Caco-2 (cell line): ENCODE measurements around the gene KRT15. TPM values are rescaled to one million over a fixed set of nuclear protein-coding genes. Genes with fewer than 3 reads are reported as not detected.
A peak's percentile ranks its signal among the peaks of the same experiment; 100 is the strongest.

Experiments used
- Bru-seq: library from RNA; stranded (reverse); fragments of 400-500 nt; gene quantifications from one replicate; lab custom pipeline; 2021; lab: Mats Ljungman, UMichigan
- BruChase-seq, 2 experiments: library from RNA; stranded (reverse); fragments of 400-500 nt; gene quantifications; one replicate each; lab custom pipeline; 2021; lab: Mats Ljungman, UMichigan
- BruUV-seq: library from RNA; stranded (reverse); fragments of 400-500 nt; replicated peaks from 2 replicates; lab custom pipeline; 2021; lab: Mats Ljungman, UMichigan
- CTCF ChIA-PET: fragments of 300-600 bp; sonication (Branson Sonifier 250); formaldehyde crosslinking; loops from one replicate; lab custom pipeline; 2022; ENCODE audit warnings: antibody characterized with exemption; lab: Charles Lee
- POLR2A ChIA-PET: fragments of 300-600 bp; sonication (Branson Sonifier 250); formaldehyde crosslinking; loops from one replicate; lab custom pipeline; 2022; ENCODE audit warnings: antibody characterized with exemption; lab: Charles Lee
- DNase-seq, 2 experiments: peaks; one replicate each; pipeline versions ENCODE4 v3.0.0 to v3.0.0-alpha.2; 2020 to 2022
- H3K27me3 ChIP-seq: replicated peaks from 2 replicates; pipeline ENCODE4 v1.6.0; 2011; ENCODE audit warnings: low read length; ENCODE audit not compliant: control insufficient read depth, insufficient read depth
- H3K36me3 ChIP-seq: 2 replicates; pipeline ENCODE4 v1.5.1; 2011; ENCODE audit warnings: low read length; ENCODE audit not compliant: control insufficient read depth, insufficient read depth
- H3K4me1 ChIP-seq: fragments of 250-450 bp; sonication (Bioruptor Pico); 2 replicates; pipeline ENCODE4 v1.5.1; 2020; ENCODE audit warnings: mild to moderate bottlenecking
- H3K4me3 ChIP-seq: 2 replicates; pipeline ENCODE4 v1.5.1; 2011; ENCODE audit warnings: low read depth, mild to moderate bottlenecking, control low read depth, low read length
- H3K9me3 ChIP-seq: fragments of 250-450 bp; sonication (Bioruptor Pico); 2 replicates; pipeline ENCODE4 v1.5.1; 2020; ENCODE audit warnings: mild to moderate bottlenecking, moderate library complexity
- H3K27ac Mint-ChIP-seq: one replicate; pipeline ENCODE4 v1.8.0; 2022; ENCODE audit warnings: mixed read lengths; ENCODE audit not compliant: unreplicated experiment
- H3K27me3 Mint-ChIP-seq: one replicate; pipeline ENCODE4 v1.8.0; 2022; ENCODE audit warnings: mixed read lengths; ENCODE audit not compliant: insufficient read depth, unreplicated experiment
- H3K36me3 Mint-ChIP-seq: one replicate; pipeline ENCODE4 v1.8.0; 2022; ENCODE audit warnings: mild to moderate bottlenecking, mixed read lengths; ENCODE audit not compliant: insufficient read depth, unreplicated experiment
- H3K4me1 Mint-ChIP-seq: one replicate; pipeline ENCODE4 v1.8.0; 2022; ENCODE audit warnings: low read depth, mixed read lengths; ENCODE audit not compliant: unreplicated experiment
- H3K4me3 Mint-ChIP-seq: one replicate; pipeline ENCODE4 v1.8.0; 2022; ENCODE audit warnings: mild to moderate bottlenecking, moderate library complexity, mixed read lengths; ENCODE audit not compliant: unreplicated experiment
- H3K9me3 Mint-ChIP-seq: one replicate; pipeline ENCODE4 v1.8.0; 2022; ENCODE audit warnings: mixed read lengths; ENCODE audit not compliant: unreplicated experiment
- intact Hi-C: fragments of 100-400 bp; cut with micrococcal nuclease; formaldehyde crosslinking; loops from one replicate; pipeline ENCODE4 v1.10.0; 2022; ENCODE audit not compliant: unreplicated experiment
- long read RNA-seq: library from polyadenylated mRNA; stranded (forward); transcript quantifications from one replicate; pipeline ENCODE4 v2.0.0, GENCODE V29; 2022
- total RNA-seq: library from RNA; stranded (reverse); gene quantifications from 2 replicates; pipeline ENCODE4 v1.2.3, GENCODE V29; 2022
- TF ChIP-seq, protein P1 (sequence below), 2 experiments: fragments of 200-600 bp in 1 of 2; IDR thresholded peaks; 1 replicate in 1 of 2; 2 replicates in 1 of 2; pipeline versions ENCODE4 v1.5.1 to v1.8.0; 2011 to 2022; ENCODE audit warnings: antibody characterized with exemption in 1 of 2, control low read depth in 1 of 2, inconsistent platforms in 1 of 2, low read depth in 1 of 2, low read length in 1 of 2, mild to moderate bottlenecking in 1 of 2, moderate library complexity in 1 of 2; ENCODE audit not compliant: insufficient read depth in 1 of 2, severe bottlenecking in 1 of 2, unreplicated experiment in 1 of 2

The KRT15 gene
- total RNA-seq, result 5.3 and 10.5 TPM in 2 replicates
- percentile 49 among the genes with signal in this experiment for Bru-seq, nascent RNA
- percentile 47 among the genes with signal in this experiment for BruChase-seq, experiment 1, labeled RNA remaining after a 2-hour chase
- percentile 53 among the genes with signal in this experiment for BruChase-seq, experiment 2, labeled RNA remaining after a 6-hour chase
- long read RNA-seq, partial matches to known transcripts, result 2 of 9 reads
- long read RNA-seq, other reads (novel, unspliced or antisense), result 7 of 9 reads

DNA sequence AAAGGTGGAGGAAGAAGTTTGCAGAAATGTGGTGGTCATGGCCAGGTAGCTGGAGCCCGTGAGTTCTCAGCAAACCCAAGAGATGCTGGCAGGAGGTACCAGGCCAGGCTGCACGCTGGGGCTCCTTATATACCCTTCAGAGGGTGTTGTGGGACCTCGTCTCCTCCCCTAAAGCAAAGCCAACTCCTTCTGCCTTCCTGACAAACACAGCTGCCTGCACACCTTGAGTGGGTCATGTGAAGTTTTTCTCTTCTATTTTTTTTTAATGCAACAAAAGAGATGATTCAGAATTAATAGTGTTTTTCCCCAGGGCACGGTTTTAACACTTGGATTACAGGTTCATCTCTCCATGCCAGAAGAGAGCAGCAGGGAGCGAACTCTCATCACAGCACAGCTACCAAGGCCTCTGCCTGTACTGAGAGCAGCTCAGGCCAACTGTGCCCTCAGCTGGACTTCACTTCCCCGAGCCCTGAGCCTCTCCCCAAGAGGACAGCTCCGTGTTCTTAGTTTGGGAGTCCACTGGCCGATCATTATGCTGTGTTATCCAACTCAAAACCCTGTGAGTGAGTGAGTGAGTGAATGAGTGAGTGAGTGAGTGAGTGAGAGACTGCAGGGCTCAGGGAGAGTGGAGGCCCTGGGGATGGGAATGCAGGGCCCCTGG is at the start of gene KRT15:
Gene KRT15 (minus strand): TSS at position 102 of the 661 bp plus-strand sequence. CDS start 63 bp downstream, at position 39.
- TF ChIP-seq, protein P1, sequence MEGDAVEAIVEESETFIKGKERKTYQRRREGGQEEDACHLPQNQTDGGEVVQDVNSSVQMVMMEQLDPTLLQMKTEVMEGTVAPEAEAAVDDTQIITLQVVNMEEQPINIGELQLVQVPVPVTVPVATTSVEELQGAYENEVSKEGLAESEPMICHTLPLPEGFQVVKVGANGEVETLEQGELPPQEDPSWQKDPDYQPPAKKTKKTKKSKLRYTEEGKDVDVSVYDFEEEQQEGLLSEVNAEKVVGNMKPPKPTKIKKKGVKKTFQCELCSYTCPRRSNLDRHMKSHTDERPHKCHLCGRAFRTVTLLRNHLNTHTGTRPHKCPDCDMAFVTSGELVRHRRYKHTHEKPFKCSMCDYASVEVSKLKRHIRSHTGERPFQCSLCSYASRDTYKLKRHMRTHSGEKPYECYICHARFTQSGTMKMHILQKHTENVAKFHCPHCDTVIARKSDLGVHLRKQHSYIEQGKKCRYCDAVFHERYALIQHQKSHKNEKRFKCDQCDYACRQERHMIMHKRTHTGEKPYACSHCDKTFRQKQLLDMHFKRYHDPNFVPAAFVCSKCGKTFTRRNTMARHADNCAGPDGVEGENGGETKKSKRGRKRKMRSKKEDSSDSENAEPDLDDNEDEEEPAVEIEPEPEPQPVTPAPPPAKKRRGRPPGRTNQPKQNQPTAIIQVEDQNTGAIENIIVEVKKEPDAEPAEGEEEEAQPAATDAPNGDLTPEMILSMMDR (IDR thresholded peaks at IDR 0.05; ENCODE audit: insufficient read depth in 1 of 2, low read depth in 1 of 2, low read length in 1 of 2, severe bottlenecking in 1 of 2, unreplicated experiment in 1 of 2), result no peak
- peaks cover 1% of the 10 kb centered on the region for H3K36me3 ChIP-seq
- peak within 1 kb of the TSS; percentile 74 for H3K27ac Mint-ChIP-seq
- H3K4me3 ChIP-seq, result no peak within 1 kb of the TSS
- no TSS peak for BruUV-seq
- POLR2A ChIA-PET, result no interaction called here
- CTCF ChIA-PET, result interaction anchor here (1.0 to 1.1 kb wide), 2 partner anchors 30 to 147 kb away, joined by 3 to 6 read pairs; no protein-coding TSS in a partner anchor
- H3K4me1 Mint-ChIP-seq, result peaks cover 40% of the 10 kb centered on the region
- no peaks in the 10 kb centered on the region for H3K9me3 ChIP-seq
- intact Hi-C loops, result no loop called here
- H3K36me3 Mint-ChIP-seq, result peaks cover 51% of the 10 kb centered on the region
- H3K9me3 Mint-ChIP-seq, result no peaks in the 10 kb centered on the region
- no peak within 1 kb of the TSS for H3K4me3 Mint-ChIP-seq
- no peaks in the 10 kb centered on the region for H3K27me3 ChIP-seq
- peaks cover 50% of the 10 kb centered on the region for H3K4me1 ChIP-seq
- H3K27me3 Mint-ChIP-seq, result no peaks in the 10 kb centered on the region
- DNase-seq, result no peak

DNA sequence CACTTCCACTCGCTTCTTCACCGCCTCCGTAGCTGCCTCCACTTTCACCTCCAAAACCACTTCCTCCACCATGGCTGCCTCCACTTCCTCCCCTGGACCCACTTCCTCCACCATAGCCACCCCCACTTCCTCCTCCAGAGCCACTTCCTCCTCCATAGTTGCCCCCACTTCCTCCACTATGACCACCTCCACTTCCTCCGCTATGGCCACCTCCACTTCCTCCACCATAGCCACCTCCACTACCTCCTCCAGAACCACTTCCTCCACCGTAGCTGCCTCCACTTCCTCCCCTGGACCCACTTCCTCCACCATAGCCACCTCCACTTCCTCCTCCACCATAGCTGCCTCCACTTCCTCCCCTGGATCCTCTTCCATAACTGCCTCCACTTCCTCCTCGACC is 48.6 kb upstream of the KRT15 start:
- H3K36me3 Mint-ChIP-seq, result no peaks in the 10 kb centered on the region
- CTCF ChIA-PET, result interaction anchor here (1.0 kb wide), 1 partner anchor 32 kb away, joined by 3 read pairs; no protein-coding TSS in a partner anchor
- H3K9me3 Mint-ChIP-seq, result no peaks in the 10 kb centered on the region
- POLR2A ChIA-PET, result no interaction called here
- no peak overlapping the region for H3K4me3 Mint-ChIP-seq
- no TSS peak for BruUV-seq
- H3K27me3 Mint-ChIP-seq, result no peaks in the 10 kb centered on the region
- H3K27ac Mint-ChIP-seq, result no peak overlapping the region
- intact Hi-C loops, result no loop called here
- Histone ChIP-seq H3K4me3 (no peak overlapping the region), H3K27me3 (no peaks in the 10 kb centered on the region), H3K9me3 (no peaks in the 10 kb centered on the region), H3K36me3 (no peaks in the 10 kb centered on the region), H3K4me1 (0 out of 2 replicates have a peak, but pooled peaks cover 5% of the 10 kb centered on the region)
- TF ChIP-seq, protein P1 (IDR thresholded peaks at IDR 0.05; ENCODE audit: insufficient read depth in 1 of 2, low read depth in 1 of 2, low read length in 1 of 2, severe bottlenecking in 1 of 2, unreplicated experiment in 1 of 2), result no peak
- peaks cover 11% of the 10 kb centered on the region for H3K4me1 Mint-ChIP-seq
- no peak for DNase-seq

DNA sequence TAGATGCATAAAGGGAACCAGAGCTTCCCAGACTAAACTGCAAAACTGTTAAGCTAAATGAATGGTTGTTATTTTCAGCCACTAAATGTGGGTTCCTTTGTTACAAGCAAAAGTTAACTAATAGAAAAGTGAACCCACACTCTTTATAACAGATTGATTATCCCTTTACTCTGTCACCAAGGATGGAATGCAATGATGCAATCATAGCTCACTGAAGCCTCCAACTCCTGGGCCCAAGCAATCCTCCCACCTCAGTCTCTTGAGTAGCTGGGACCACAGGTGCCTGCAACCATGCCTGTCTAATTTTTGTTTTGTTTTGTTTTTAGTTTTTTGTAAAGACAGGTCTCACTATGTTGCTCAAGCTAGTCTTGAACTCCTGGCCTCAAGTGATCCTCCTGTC is 46.6 kb upstream of the KRT15 start:
- H3K27ac Mint-ChIP-seq, result no peak overlapping the region
- intact Hi-C loops, result no loop called here
- H3K4me1 ChIP-seq, result 0 out of 2 replicates have a peak, but pooled peaks cover 5% of the 10 kb centered on the region
- no peak overlapping the region for H3K4me3 Mint-ChIP-seq
- POLR2A ChIA-PET, result no interaction called here
- no peak for DNase-seq
- H3K4me3 ChIP-seq, result no peak overlapping the region
- CTCF ChIA-PET, result interaction anchor here (0.5 to 1.7 kb wide), 4 partner anchors 16 to 503 kb away, joined by 3 to 9 read pairs (median 4); no protein-coding TSS in a partner anchor
- H3K27me3 ChIP-seq, result no peaks in the 10 kb centered on the region
- H3K9me3 Mint-ChIP-seq, result no peaks in the 10 kb centered on the region
- H3K36me3 ChIP-seq, result no peaks in the 10 kb centered on the region
- no TSS peak for BruUV-seq
- no peaks in the 10 kb centered on the region for H3K9me3 ChIP-seq
- no peaks in the 10 kb centered on the region for H3K27me3 Mint-ChIP-seq
- TF ChIP-seq, protein P1 (IDR thresholded peaks at IDR 0.05; ENCODE audit: insufficient read depth in 1 of 2, low read depth in 1 of 2, low read length in 1 of 2, severe bottlenecking in 1 of 2, unreplicated experiment in 1 of 2), result no peak
- no peaks in the 10 kb centered on the region for H3K36me3 Mint-ChIP-seq
- peaks cover 11% of the 10 kb centered on the region for H3K4me1 Mint-ChIP-seq
